Chondrocyte (in vitro differentiated cells): ENCODE data around the gene CRPPA. TPM values are rescaled to one million over a fixed set of nuclear protein-coding genes. Genes with fewer than 3 reads are reported as not detected.

Experiments used
- total RNA-seq: library from RNA; stranded (reverse); gene quantifications from 3 replicates; pipeline ENCODE4 v1.2.1, GENCODE V29; 2021

Gene CRPPA
- total RNA-seq, 1 donor from 2014 or later = 5.2 TPM

Other genes starting within 250 kb of the CRPPA start
- not detected in 3 replicates for gene SOSTDC1, start 44.2 kb upstream of the CRPPA start, total RNA-seq
- gene LRRC72, start 105.3 kb upstream of the CRPPA start, total RNA-seq = not detected in 3 replicates
- 18.0 to 23.3 TPM (median 21.8 TPM) in 3 replicates for gene ANKMY2, start 224.2 kb upstream of the CRPPA start, total RNA-seq
- 42.6 to 50.0 TPM (median 44.8 TPM) in 3 replicates for gene BZW2, start 224.6 kb upstream of the CRPPA start, total RNA-seq